Stomach (tissue), 4 donors: ENCODE data around the gene CTNNA3.

Experiments
- EP300 ChIP-seq: sonication (generic); formaldehyde crosslinking; IDR thresholded peaks from one replicate; pipeline ENCODE4 v1.6.1; 2017; ENCODE audit warnings: antibody characterized with exemption
- POLR2A ChIP-seq, 4 donors: fragments of 450-650 bp; IDR thresholded peaks; one replicate each; pipeline ENCODE4 v1.6.1; 2016; ENCODE audit warnings: antibody characterized with exemption in 4 of 4, control low read depth in 2 of 4, mild to moderate bottlenecking in 1 of 4, moderate library complexity in 1 of 4
- POLR2AphosphoS5 ChIP-seq, 3 donors: sonication (generic); formaldehyde crosslinking; IDR thresholded peaks; one replicate each; pipeline ENCODE4 v1.6.1; 2016; ENCODE audit warnings: antibody characterized with exemption in 3 of 3
- TF ChIP-seq, protein P1 (sequence below), 7 experiments: fragments of 450-650 bp in 4 of 7; fragments of 200-600 bp in 3 of 7; sonication (generic) in 3 of 7; IDR thresholded peaks; one replicate each; pipeline ENCODE4 v1.5.1; 2016 to 2019; ENCODE audit warnings: antibody characterized with exemption in 7 of 7, control low read depth in 2 of 7, mild to moderate bottlenecking in 1 of 7

DNA sequence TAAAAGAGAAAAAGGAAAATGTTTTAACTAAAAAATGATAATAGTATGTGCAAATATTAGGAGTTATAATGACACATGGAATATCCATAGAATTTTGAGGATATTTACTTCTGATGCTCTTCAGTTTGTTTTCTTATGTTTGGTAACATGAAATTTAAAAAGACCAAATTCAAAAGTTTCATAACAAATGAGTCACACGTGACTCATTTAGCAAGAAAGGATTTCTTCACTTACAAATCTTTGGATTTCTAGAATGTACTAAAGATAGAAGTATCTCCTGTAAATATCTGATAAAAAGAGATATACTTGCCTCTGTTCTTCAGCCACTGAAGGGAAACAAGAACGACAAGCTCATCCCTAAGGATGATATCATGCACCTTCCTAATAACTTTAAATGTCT lies 1544.6 kb downstream of the CTNNA3 start:
- no peak for TF ChIP-seq POLR2A (IDR thresholded peaks at IDR 0.05)
- TF ChIP-seq, protein P1, sequence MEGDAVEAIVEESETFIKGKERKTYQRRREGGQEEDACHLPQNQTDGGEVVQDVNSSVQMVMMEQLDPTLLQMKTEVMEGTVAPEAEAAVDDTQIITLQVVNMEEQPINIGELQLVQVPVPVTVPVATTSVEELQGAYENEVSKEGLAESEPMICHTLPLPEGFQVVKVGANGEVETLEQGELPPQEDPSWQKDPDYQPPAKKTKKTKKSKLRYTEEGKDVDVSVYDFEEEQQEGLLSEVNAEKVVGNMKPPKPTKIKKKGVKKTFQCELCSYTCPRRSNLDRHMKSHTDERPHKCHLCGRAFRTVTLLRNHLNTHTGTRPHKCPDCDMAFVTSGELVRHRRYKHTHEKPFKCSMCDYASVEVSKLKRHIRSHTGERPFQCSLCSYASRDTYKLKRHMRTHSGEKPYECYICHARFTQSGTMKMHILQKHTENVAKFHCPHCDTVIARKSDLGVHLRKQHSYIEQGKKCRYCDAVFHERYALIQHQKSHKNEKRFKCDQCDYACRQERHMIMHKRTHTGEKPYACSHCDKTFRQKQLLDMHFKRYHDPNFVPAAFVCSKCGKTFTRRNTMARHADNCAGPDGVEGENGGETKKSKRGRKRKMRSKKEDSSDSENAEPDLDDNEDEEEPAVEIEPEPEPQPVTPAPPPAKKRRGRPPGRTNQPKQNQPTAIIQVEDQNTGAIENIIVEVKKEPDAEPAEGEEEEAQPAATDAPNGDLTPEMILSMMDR (IDR thresholded peaks at IDR 0.05) = no peak
- no peak for TF ChIP-seq POLR2AphosphoS5 (IDR thresholded peaks at IDR 0.05)
- no peak for TF ChIP-seq EP300
